ENCODE data around the gene SLC41A1. TPM values are rescaled to one million over a fixed set of nuclear protein-coding genes. Genes with fewer than 3 reads are reported as not detected.

The SLC41A1 gene
- total RNA-seq, 3 donors from 2014 or later (not counting 1 experiment from before 2014, with no cell fraction given) = 35.3 to 47.1 (median 39.5) TPM

- intact Hi-C loops (cut with micrococcal nuclease) = loop anchor here (5.0 kb wide), 1 partner anchor 35 kb away; no protein-coding TSS in a partner anchor
- H3K4me3 Mint-ChIP-seq = peak overlapping the region; percentile 96
- peak overlapping the region; percentile 28 for H3K27ac ChIP-seq (ENCODE audit: low read length)
- no peak for TF ChIP-seq CTCF (IDR thresholded peaks at IDR 0.05)
- H3K4me3 ChIP-seq (ENCODE audit: low read length) = no peak overlapping the region
- WGBS (ENCODE audit: insufficient coverage) = no CpG with 5 or more reads among the region's 2 CpGs
- peak overlapping the region; percentile 98 for H3K27ac Mint-ChIP-seq
- ATAC-seq (no peak), DNase-seq (peak in 1 of 2 donors; percentile 44)
- peaks cover 12% of the 10 kb centered on the region for H3K36me3 Mint-ChIP-seq
- no peaks in the 10 kb centered on the region for H3K9me3 Mint-ChIP-seq
- H3K27me3 Mint-ChIP-seq (ENCODE audit: low read depth in 2 of 2) = no peaks in the 10 kb centered on the region
- peaks cover 67 to 72% of the 10 kb centered on the region in 2 donors for H3K4me1 Mint-ChIP-seq
- H3K36me3 ChIP-seq (ENCODE audit: control insufficient read depth, insufficient read depth, low read length) = peaks cover 28% of the 10 kb centered on the region
- peaks cover 36% of the 10 kb centered on the region for H3K4me1 ChIP-seq (ENCODE audit: control insufficient read depth, insufficient read depth, low read length)
- no peaks in the 10 kb centered on the region for H3K27me3 ChIP-seq (ENCODE audit: control insufficient read depth, insufficient read depth, low read length)
- H3K9me3 ChIP-seq (ENCODE audit: control insufficient read depth, insufficient read depth, low read length) = no peaks in the 10 kb centered on the region
Measured at GRCh38 chr1:205772607-205773032, 40.4 kb downstream of the SLC41A1 start.

GRCh38 chr1:205770618-205771017, 42.4 kb downstream of the SLC41A1 start:
- peak overlapping the region; percentile 45 for H3K4me3 Mint-ChIP-seq
- H3K36me3 Mint-ChIP-seq = peaks cover 18% of the 10 kb centered on the region
- H3K4me1 Mint-ChIP-seq = peaks cover 72 to 76% of the 10 kb centered on the region in 2 donors
- ATAC-seq = no peak
- DNase-seq = no peak
- H3K27ac Mint-ChIP-seq = peak overlapping the region; percentile 98
- no peaks in the 10 kb centered on the region for H3K9me3 ChIP-seq (ENCODE audit: control insufficient read depth, insufficient read depth, low read length)
- no peaks in the 10 kb centered on the region for H3K27me3 ChIP-seq (ENCODE audit: control insufficient read depth, insufficient read depth, low read length)
- no peak for TF ChIP-seq CTCF (IDR thresholded peaks at IDR 0.05)
- no peaks in the 10 kb centered on the region for H3K9me3 Mint-ChIP-seq
- peaks cover 30% of the 10 kb centered on the region for H3K4me1 ChIP-seq (ENCODE audit: control insufficient read depth, insufficient read depth, low read length)
- 92% methylated on average over 4 of the region's 4 CpGs for WGBS (ENCODE audit: insufficient coverage)
- no peak overlapping the region for H3K4me3 ChIP-seq (ENCODE audit: low read length)
- no peaks in the 10 kb centered on the region for H3K27me3 Mint-ChIP-seq (ENCODE audit: low read depth in 2 of 2)
- H3K27ac ChIP-seq (ENCODE audit: low read length) = no peak overlapping the region
- H3K36me3 ChIP-seq (ENCODE audit: control insufficient read depth, insufficient read depth, low read length) = peaks cover 33% of the 10 kb centered on the region
- intact Hi-C loops (cut with micrococcal nuclease) = loop anchor here (5.0 kb wide), 1 partner anchor 33 kb away; no protein-coding TSS in a partner anchor

DNA sequence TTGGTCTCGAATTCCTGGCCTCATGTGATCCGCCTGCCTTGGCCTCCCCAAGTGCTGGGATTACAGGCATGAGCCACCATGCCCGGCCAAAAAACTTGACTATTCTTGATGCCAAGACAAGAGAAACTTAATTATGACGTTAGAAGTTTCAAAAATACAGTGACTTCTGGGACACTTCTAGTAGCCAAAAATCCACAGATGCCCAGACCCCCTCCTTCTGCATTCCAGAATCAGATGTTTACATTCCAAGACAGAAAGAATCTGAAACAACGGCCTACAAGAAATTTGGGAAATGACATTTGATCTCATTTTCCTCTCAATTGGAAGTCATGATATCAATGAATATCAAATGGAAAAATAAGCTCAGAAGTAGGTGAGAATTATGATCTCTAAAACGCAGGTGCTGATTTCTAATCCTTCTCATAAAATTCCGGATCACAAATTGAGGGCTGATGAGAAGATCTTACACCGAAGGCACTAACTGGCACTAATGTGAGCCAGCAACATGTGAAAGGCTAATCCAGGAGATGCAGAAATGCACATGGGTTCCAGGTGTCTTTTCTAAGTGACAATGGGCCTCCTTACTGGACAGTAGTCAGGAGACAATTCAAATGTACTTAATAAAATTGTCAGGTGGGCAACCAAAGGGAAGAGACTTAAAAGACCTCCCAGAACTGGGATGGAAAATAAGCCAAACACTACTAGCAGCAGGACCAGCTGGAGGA, 43.2 kb downstream of the SLC41A1 start:
- WGBS (ENCODE audit: insufficient coverage) = 93% methylated on average over 7 of the region's 8 CpGs
- Mint-ChIP-seq H3K27ac (peak overlapping the region; percentile 98), H3K27me3 (ENCODE audit: low read depth in 2 of 2) (no peaks in the 10 kb centered on the region), H3K36me3 (peaks cover 18% of the 10 kb centered on the region), H3K9me3 (no peaks in the 10 kb centered on the region), H3K4me1 (peaks cover 64 to 68% of the 10 kb centered on the region in 2 donors), H3K4me3 (no peak overlapping the region)
- Histone ChIP-seq H3K27me3 (ENCODE audit: control insufficient read depth, insufficient read depth, low read length) (no peaks in the 10 kb centered on the region), H3K36me3 (ENCODE audit: control insufficient read depth, insufficient read depth, low read length) (peaks cover 33% of the 10 kb centered on the region), H3K9me3 (ENCODE audit: control insufficient read depth, insufficient read depth, low read length) (no peaks in the 10 kb centered on the region), H3K4me1 (ENCODE audit: control insufficient read depth, insufficient read depth, low read length) (peaks cover 26% of the 10 kb centered on the region), H3K4me3 (ENCODE audit: low read length) (no peak overlapping the region), H3K27ac (ENCODE audit: low read length) (no peak overlapping the region)
- intact Hi-C loops (cut with micrococcal nuclease) = loop anchor here (5.0 kb wide), 1 partner anchor 33 kb away; no protein-coding TSS in a partner anchor
- ATAC-seq (no peak), DNase-seq (no peak)
- TF ChIP-seq CTCF (IDR thresholded peaks at IDR 0.05) = no peak
